K562 (cell line): ENCODE results near the gene HSPB1. TPM values are rescaled to one million over a fixed set of nuclear protein-coding genes. Genes with fewer than 3 reads are reported as not detected.
A peak's percentile ranks its signal among the peaks of the same experiment; 100 is the strongest.

Experiments
- ARHGAP35 ChIP-seq: fragments of 450-650 bp; IDR thresholded peaks from 2 replicates; pipeline ENCODE4 v1.6.1; 2018; ENCODE audit not compliant: partially characterized antibody
- CBX1 ChIP-seq: sonication (generic); IDR thresholded peaks from 2 replicates; pipeline ENCODE4 v1.6.1; 2016; ENCODE audit warnings: antibody characterized with exemption, low read depth, mild to moderate bottlenecking
- DMBX1 ChIP-seq: fragments of 250-450 bp; sonication (Bioruptor Pico); IDR thresholded peaks from 2 replicates; pipeline ENCODE4 v1.8.0; 2022; ENCODE audit warnings: inconsistent platforms, mild to moderate bottlenecking, moderate library complexity, borderline replicate concordance
- FOXJ2 ChIP-seq: fragments of 200-800 bp; sonication (Bioruptor generic); IDR thresholded peaks from 2 replicates; pipeline ENCODE4 v1.6.1; 2016; ENCODE audit warnings: missing genetic modification characterization, missing compliant biosample characterization
- FOXP1 ChIP-seq: sonication (generic); formaldehyde crosslinking; IDR thresholded peaks from 2 replicates; pipeline ENCODE4 v1.8.0; 2022; ENCODE audit warnings: mild to moderate bottlenecking, missing genetic modification reagents
- GATAD2B ChIP-seq: fragments of 450-650 bp; IDR thresholded peaks from 2 replicates; pipeline ENCODE4 v1.6.1; 2017; ENCODE audit warnings: mild to moderate bottlenecking, borderline replicate concordance
- HMGN3 ChIP-seq: IDR thresholded peaks from 2 replicates; pipeline ENCODE4 v1.6.1; 2011; ENCODE audit warnings: borderline replicate concordance, low read depth, mild to moderate bottlenecking, mixed read lengths, low read length; ENCODE audit not compliant: insufficient read length; ENCODE audit errors: extremely low read depth
- MLLT1 ChIP-seq, 2 experiments: fragments of 450-650 bp; IDR thresholded peaks; 2 replicates each; pipeline ENCODE4 v1.6.1; 2016
- NFIX ChIP-seq: fragments of 250-450 bp; sonication (Bioruptor Pico); IDR thresholded peaks from 2 replicates; pipeline ENCODE4 v1.4.0; 2020; ENCODE audit warnings: low read depth, mild to moderate bottlenecking, moderate library complexity
- NR2C2 ChIP-seq, 2 experiments: fragments of 200-800 bp in 1 of 2; sonication (Bioruptor generic) in 1 of 2; sonication (generic) in 1 of 2; formaldehyde crosslinking in 1 of 2; IDR thresholded peaks; 2 replicates each; pipeline versions ENCODE4 v1.6.1 to v1.8.0; 2016 to 2022; ENCODE audit warnings: mild to moderate bottlenecking in 1 of 2, missing compliant biosample characterization in 1 of 2, missing genetic modification characterization in 1 of 2, missing genetic modification reagents in 1 of 2
- RBM22 ChIP-seq: fragments of 200-400 bp; formaldehyde crosslinking; IDR thresholded peaks from 2 replicates; pipeline ENCODE4 v1.6.1; 2018; ENCODE audit warnings: low read length, low read depth; ENCODE audit not compliant: poor library complexity, severe bottlenecking
- RNF2 ChIP-seq: sonication (generic); IDR thresholded peaks from 2 replicates; pipeline ENCODE4 v1.6.1; 2016
- THRAP3 ChIP-seq: fragments of 450-650 bp; IDR thresholded peaks from 2 replicates; pipeline ENCODE4 v1.6.1; 2016; ENCODE audit warnings: mild to moderate bottlenecking, inconsistent platforms, borderline replicate concordance
- U2AF1 ChIP-seq: fragments of 200-400 bp; formaldehyde crosslinking; optimal IDR thresholded peaks from 2 replicates; pipeline ENCODE3; 2017; ENCODE audit warnings: mild to moderate bottlenecking, low read depth, low read length, moderate library complexity
- ZFPM2 ChIP-seq: fragments of 250-450 bp; sonication (Bioruptor Pico); IDR thresholded peaks from 2 replicates; pipeline ENCODE4 v1.5.1; 2022; ENCODE audit warnings: mild to moderate bottlenecking
- polyA plus RNA-seq, 8 experiments: library from polyadenylated mRNA; depleted of rRNA in 4 of 8; stranded (reverse) in 5 of 8; unstranded in 3 of 8; fragments of >200 nt; fragmentation: Nextera tagmentation in 2 of 8; fragmentation: Illumina TruSeq in 1 of 8; extraction: Ambion mirVana in 2 of 8; extraction: Trizol in 1 of 8; gene quantifications; 2 replicates each; pipeline versions ENCODE4 v1.2.1 to v1.2.3, GENCODE V29; 2011 to 2014; ENCODE audit warnings: inconsistent platforms in 1 of 8, missing spikeins in 1 of 8
- total RNA-seq, 7 experiments: library from RNA; depleted of rRNA in 6 of 7; stranded (reverse); fragments of >200 nt in 6 of 7; fragmentation: Illumina TruSeq in 2 of 7; extraction: Trizol in 2 of 7; gene quantifications; 2 replicates each; pipeline versions ENCODE4 v1.2.1 to v1.2.3, GENCODE V29; 2011 to 2021; ENCODE audit warnings: low replicate concordance in 1 of 7
- TF ChIP-seq, protein P1 (sequence below): sonication (generic); formaldehyde crosslinking; IDR thresholded peaks from 2 replicates; pipeline ENCODE4 v1.4.0; 2020; ENCODE audit warnings: mild to moderate bottlenecking, missing genetic modification reagents
- TF ChIP-seq, protein P2 (sequence below): fragments of 450-650 bp; IDR thresholded peaks from 2 replicates; pipeline ENCODE4 v1.6.1; 2016; ENCODE audit warnings: borderline replicate concordance
- TF ChIP-seq, protein P3 (sequence below): fragments of 250-450 bp; sonication (Bioruptor Pico); IDR thresholded peaks from 2 replicates; pipeline ENCODE4 v1.8.0; 2021; ENCODE audit warnings: borderline replicate concordance, mild to moderate bottlenecking, moderate library complexity; ENCODE audit not compliant: poor library complexity, severe bottlenecking

Gene HSPB1
- total and polyA plus RNA-seq, 9 of the 15 experiments (the other 6 are each of a cell fraction or from before 2014, with no cell fraction given), result 27.1 to 522 (median 138) TPM

- TF ChIP-seq, protein P1, sequence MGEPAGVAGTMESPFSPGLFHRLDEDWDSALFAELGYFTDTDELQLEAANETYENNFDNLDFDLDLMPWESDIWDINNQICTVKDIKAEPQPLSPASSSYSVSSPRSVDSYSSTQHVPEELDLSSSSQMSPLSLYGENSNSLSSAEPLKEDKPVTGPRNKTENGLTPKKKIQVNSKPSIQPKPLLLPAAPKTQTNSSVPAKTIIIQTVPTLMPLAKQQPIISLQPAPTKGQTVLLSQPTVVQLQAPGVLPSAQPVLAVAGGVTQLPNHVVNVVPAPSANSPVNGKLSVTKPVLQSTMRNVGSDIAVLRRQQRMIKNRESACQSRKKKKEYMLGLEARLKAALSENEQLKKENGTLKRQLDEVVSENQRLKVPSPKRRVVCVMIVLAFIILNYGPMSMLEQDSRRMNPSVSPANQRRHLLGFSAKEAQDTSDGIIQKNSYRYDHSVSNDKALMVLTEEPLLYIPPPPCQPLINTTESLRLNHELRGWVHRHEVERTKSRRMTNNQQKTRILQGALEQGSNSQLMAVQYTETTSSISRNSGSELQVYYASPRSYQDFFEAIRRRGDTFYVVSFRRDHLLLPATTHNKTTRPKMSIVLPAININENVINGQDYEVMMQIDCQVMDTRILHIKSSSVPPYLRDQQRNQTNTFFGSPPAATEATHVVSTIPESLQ (CRISPR knock-in tag), result no peak
- TF ChIP-seq GATAD2B, result no peak
- no peak for TF ChIP-seq FOXJ2 (tag)
- no peak for TF ChIP-seq DMBX1
- no peak for TF ChIP-seq NFIX (CRISPR knock-in tag)
- TF ChIP-seq NR2C2 (CRISPR knock-in tag; IDR thresholded peaks at IDR 0.05), result no peak
- no peak for TF ChIP-seq NR2C2 (tag; IDR thresholded peaks at IDR 0.05)
- no peak for TF ChIP-seq FOXP1 (CRISPR knock-in tag)
- TF ChIP-seq, protein P2, sequence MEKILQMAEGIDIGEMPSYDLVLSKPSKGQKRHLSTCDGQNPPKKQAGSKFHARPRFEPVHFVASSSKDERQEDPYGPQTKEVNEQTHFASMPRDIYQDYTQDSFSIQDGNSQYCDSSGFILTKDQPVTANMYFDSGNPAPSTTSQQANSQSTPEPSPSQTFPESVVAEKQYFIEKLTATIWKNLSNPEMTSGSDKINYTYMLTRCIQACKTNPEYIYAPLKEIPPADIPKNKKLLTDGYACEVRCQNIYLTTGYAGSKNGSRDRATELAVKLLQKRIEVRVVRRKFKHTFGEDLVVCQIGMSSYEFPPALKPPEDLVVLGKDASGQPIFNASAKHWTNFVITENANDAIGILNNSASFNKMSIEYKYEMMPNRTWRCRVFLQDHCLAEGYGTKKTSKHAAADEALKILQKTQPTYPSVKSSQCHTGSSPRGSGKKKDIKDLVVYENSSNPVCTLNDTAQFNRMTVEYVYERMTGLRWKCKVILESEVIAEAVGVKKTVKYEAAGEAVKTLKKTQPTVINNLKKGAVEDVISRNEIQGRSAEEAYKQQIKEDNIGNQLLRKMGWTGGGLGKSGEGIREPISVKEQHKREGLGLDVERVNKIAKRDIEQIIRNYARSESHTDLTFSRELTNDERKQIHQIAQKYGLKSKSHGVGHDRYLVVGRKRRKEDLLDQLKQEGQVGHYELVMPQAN, result peak; percentile 73; the same call in 1 of the 2 replicates
- no peak for TF ChIP-seq RBM22
- no peak for TF ChIP-seq ZFPM2 (CRISPR knock-in tag)
- peak; percentile 82 to 87; a peak in 3 of 4 replicates for TF ChIP-seq MLLT1 (IDR thresholded peaks at IDR 0.05)
- TF ChIP-seq, protein P3, sequence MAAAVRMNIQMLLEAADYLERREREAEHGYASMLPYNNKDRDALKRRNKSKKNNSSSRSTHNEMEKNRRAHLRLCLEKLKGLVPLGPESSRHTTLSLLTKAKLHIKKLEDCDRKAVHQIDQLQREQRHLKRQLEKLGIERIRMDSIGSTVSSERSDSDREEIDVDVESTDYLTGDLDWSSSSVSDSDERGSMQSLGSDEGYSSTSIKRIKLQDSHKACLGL (CRISPR knock-in tag), result no peak
- TF ChIP-seq CBX1, result no peak
- TF ChIP-seq RNF2, result no peak
- peak; percentile 85 for TF ChIP-seq ARHGAP35
- TF ChIP-seq U2AF1, result no peak
- no peak for TF ChIP-seq HMGN3
- 0 out of 2 replicates have a peak, but pooled peaks have one; percentile 43 for TF ChIP-seq THRAP3
These were observed 21.3 kb upstream of the HSPB1 start (continued) for GRCh38 chr7:76281006-76281705.
